NCI-H2196 treated with DMSO at 0.1 percent for 48 hours (cell line): ENCODE data around the gene SMARCD1.
A peak's percentile ranks its signal among the peaks of the same experiment; 100 is the strongest.

Experiments
- DNase-seq: peaks from one replicate; lab custom pipeline; 2025; ENCODE audit not compliant: unreplicated experiment; lab: John Stamatoyannopoulos, UW

SMARCD1 gene

GRCh38 chr12:50103351-50103750, 18.2 kb downstream of the SMARCD1 start:
- DNase-seq: no peak

DNA sequence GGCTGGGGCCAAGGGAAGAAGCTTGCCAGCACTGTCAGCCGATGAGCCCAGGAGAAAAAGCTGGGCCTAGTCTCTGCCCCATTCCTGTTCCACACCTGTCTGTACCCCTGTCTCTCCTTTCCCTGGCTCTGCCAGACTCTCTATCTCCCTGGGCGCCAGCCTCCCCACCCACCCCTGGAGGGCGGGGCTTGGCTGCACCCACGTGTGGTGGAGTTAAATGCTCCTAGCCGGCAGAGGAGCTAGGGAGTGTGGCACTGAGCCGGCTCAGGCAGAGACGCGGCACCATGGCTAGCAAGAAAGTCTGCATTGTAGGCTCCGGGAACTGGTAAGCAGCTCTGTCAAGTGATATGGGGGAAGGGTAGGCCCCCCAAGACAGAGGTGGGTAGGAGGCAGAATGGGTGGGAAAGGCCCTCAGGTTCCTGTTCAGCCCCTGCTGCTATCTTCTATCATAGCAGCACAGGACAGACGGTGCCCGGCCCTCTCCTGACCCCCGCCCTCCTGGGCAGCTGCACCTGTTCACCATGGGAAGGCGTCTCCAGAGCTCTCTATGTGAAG, 18.7 kb downstream of the SMARCD1 start, which contains the start of gene GPD1:
Gene GPD1, plus strand, starts transcription at position 242 of the 555 bp plus-strand sequence. Its CDS starts 43 bp downstream, at position 285.
- DNase-seq: peak; percentile 84

- DNase-seq: no peak
These were observed 19.6 kb downstream of the SMARCD1 start for GRCh38 chr12:50104417-50105366.

- DNase-seq: no peak
These were observed 20.8 kb downstream of the SMARCD1 start for GRCh38 chr12:50105913-50106450.

- DNase-seq: no peak
These were observed 21.8 kb downstream of the SMARCD1 start for GRCh38 chr12:50106907-50107306.

DNA sequence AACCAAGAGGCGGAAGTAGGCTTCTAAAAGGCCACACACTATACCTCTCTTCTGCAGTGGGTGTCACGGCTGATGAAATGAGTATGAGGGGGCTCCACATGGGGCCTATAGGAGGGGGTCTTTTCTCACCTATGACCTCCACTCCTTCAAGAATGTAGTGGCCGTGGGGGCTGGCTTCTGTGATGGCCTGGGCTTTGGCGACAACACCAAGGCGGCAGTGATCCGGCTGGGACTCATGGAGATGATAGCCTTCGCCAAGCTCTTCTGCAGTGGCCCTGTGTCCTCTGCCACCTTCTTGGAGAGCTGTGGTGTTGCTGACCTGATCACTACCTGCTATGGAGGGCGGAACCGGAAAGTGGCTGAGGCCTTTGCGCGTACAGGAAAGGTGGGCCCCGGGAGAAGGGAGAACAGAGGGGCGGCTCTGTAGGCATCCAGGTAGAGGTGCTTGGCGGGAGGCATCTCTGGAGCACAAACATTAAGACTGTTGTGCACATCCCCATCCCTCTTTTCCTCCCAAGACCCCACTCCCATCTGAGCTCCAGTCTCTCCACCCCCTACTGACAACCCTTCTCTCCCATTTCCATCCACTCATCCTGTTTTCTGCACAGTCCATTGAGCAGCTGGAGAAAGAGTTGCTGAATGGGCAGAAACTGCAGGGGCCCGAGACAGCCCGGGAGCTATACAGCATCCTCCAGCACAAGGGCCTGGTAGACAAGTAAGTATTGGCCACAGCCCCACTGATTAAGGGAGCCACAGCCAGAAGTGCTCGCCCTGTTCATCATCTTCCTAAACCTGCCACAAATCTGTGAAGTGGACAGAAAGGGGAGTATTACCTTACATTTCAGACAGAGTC, 22.5 kb downstream of the SMARCD1 start:
- no peak for DNase-seq

DNA sequence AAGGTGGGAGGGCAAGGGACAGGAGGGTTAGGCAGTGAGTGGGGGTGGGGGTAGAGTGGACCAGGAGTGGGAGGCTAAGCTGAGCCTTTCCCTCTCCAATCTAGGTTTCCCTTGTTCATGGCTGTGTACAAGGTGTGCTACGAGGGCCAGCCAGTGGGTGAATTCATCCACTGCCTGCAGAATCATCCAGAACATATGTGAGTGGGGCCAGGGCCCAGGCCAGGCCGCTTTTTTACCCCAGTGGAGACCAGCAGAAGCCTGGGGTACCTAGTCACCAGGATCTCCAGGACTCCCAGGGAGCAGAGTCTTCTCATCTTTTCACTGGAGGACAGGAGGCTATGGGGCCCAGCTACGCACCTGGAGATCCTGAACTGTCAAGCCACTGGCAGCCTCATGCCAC, 24.2 kb downstream of the SMARCD1 start:
- no peak for DNase-seq

GRCh38 chr12:50110127-50110761, 25.1 kb downstream of the SMARCD1 start:
- DNase-seq: peak; percentile 21

GRCh38 chr12:50110762-50111351, 25.7 kb downstream of the SMARCD1 start:
- DNase-seq: peak; percentile 65

- no peak for DNase-seq
These were observed 26.2 kb downstream of the SMARCD1 start for GRCh38 chr12:50111395-50111692.

DNA sequence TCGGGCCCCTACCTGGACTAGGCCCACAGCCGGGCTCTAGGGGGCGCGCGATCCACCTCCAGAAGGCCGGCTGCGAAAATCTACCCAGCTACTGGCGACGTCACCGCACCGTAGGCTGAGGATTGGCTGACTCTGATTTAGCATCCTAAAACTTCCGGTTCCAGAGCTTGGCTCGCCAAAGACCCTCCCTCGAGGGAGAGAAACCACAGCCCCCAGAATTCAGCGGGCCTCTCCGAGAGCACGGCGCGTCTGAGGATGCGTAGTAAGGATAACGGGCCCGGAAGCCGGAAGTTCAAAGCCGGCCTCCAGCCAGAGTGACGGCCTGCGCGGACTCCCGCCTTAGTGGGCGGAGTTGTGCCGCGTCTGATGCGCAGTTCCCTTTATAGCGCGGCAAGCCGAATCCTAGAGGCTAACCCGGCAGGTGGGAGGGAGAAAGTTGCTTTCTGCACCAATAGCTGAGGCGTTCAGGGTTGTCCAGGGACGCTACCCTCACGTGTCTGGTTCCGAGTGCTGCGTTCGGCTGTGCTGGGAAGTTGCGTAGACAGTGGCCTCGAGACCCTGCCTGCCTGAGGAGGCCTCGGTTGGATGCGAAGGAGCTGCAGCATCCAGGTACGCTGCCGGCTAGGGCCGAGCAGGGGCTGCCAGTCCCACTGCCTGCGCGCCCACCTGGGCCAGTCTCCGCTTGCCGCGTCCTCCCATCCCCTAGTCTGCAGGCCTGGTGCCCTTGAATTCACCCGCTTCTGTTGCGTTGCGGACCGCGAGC, 26.7 kb downstream of the SMARCD1 start, which contains the start of gene COX14:
Gene COX14, plus strand, starts transcription at position 544 of the 763 bp plus-strand sequence. CDS start 7,808 bp downstream, outside the sequence.
- DNase-seq: peak; percentile 98

- DNase-seq: no peak
These were observed 27.5 kb downstream of the SMARCD1 start for GRCh38 chr12:50112456-50113218.

DNA sequence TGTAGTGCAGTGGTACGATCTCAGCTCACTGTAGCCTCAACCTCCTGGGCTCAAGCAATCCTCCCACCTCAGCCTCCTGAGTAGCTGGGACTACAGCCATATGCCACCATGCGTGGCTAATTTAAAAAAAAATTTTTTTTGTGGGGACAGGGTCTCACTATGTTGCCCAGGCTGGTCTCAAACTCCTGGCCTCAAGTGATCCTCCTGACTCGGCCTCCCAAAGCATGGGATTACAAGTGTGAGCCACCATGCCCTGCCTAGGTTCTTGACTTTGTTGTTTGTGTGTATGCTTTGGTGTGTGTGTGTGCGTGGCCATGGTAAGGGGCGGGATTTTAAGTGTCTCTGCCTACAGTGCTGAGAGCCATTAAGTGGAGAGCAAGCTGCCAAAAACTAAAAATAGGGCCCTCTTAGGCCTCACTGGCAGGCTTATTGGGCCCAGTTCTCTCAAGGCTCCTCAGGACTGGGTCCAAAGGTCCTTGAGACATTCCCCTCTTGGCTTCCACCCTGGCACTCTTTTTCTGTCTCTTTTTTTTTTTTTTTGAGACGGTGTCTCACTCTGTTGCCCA, 32.0 kb downstream of the SMARCD1 start:
- DNase-seq: no peak

- DNase-seq: no peak
These were observed 34.2 kb downstream of the SMARCD1 start for GRCh38 chr12:50119387-50119786.

DNA sequence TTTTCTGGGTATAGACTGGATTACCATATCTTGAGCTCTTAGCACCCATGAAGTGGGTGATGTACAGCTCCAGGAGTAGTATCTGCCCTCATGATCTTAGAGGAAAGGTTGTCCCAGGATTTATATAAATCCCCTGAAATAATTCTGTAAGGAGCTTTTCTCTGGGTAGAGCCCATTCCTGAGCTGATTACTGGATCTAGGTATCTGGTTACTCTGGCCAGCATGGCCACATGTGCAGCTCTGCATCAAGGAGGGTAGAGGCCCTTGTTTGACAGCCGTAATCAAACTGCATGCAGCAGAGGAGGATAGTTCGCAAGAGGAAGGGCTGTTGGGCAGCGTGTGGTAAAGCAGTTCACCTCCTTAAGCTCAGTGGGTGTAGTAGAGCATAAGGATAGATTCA, 35.4 kb downstream of the SMARCD1 start:
- no peak for DNase-seq

GRCh38 chr12:50120953-50121352, 35.8 kb downstream of the SMARCD1 start:
- no peak for DNase-seq

DNA sequence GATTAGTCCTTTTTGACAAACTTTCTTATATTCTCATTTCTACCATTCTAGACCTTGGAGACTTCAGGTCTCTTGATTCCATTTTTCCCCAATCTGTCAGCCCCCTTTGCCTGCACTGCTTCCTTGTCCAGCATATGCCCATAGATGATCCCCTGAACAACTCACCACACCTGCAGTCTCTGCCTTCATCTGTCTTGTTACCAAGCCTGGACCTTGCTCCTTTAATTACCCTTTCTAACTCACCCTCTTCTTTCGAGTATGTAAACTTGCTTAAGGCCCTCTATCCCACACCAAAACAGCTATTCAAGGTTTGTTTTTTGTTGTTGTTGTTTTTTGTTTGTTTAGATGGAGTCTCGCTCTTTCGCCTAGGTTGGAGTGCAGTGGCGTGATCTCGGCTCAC, 36.5 kb downstream of the SMARCD1 start:
- DNase-seq: no peak

DNA sequence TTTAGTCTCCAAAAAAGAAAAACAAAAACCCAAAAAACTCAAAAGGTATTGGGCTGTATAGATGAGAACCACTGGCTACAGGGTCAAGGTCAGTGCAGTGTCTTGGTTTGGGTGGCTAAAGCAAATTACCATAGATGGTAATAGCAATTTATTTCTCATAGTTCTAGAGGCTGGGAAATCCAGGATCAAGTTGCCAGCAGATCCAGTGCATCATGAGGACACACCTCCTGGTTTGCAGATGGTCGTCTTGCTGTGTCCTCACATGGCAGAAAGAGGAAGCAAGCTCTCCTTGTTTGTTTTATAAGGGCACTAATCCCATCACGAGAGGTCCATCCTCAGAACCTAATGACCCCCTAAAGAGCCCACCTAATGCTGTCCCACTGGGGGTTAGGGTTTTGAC, 38.1 kb downstream of the SMARCD1 start:
- DNase-seq: no peak
